OCI-LY7 (cell line): ENCODE measurements around the gene GPATCH2.

ENCODE experiments used
- CTCF ChIP-seq: fragments of 200-600 bp; sonication (generic); conservative IDR thresholded peaks from 2 replicates; pipeline ENCODE4 v1.5.1; 2014; ENCODE audit warnings: mild to moderate bottlenecking, antibody characterized with exemption, low read length, moderate library complexity, mixed read lengths
- EZH2phosphoT487 ChIP-seq: fragments of 200-600 bp; sonication (generic); IDR thresholded peaks from 2 replicates; pipeline ENCODE4 v1.6.1; 2018; ENCODE audit warnings: low read depth, borderline replicate concordance, mild to moderate bottlenecking, mixed run types, antibody characterized with exemption, low read length, moderate library complexity, mixed read lengths

GRCh38 chr1:217562229-217562878 is 68.5 kb downstream of the GPATCH2 start:
- TF ChIP-seq CTCF (no peak), EZH2phosphoT487 (no peak)
